IMR-90 (cell line): ENCODE data around the gene EPHA2. TPM values are rescaled to one million over a fixed set of nuclear protein-coding genes. Genes with fewer than 3 reads are reported as not detected.

Experiments used
- ATAC-seq: fragments of 200-7000 bp; cut with Tn5 transposase; 2 replicates; pipeline ENCODE4 v1.9.1; 2020; ENCODE audit warnings: low read depth, mild to moderate bottlenecking, moderate library complexity
- BruUV-seq: library from RNA; stranded (reverse); fragments of 400-500 nt; replicated peaks from 2 replicates; lab custom pipeline; 2021; lab: Mats Ljungman, UMichigan
- CTCF ChIA-PET: fragments of 300-600 bp; formaldehyde crosslinking; extraction: SDS; loops from one replicate; lab custom pipeline; 2021; ENCODE audit warnings: antibody characterized with exemption; lab: Yijun Ruan, JAX
- POLR2A ChIA-PET: fragments of 300-600 bp; sonication (Branson Sonifier 250); formaldehyde crosslinking; loops from one replicate; lab custom pipeline; 2022; ENCODE audit warnings: antibody characterized with exemption; ENCODE audit not compliant: unreplicated experiment; lab: Charles Lee
- DNase-seq: peaks from one replicate; pipeline ENCODE4 v3.0.0; 2013
- H2AFZ ChIP-seq: replicated peaks from 2 replicates; pipeline ENCODE3; 2013; ENCODE audit warnings: low read length, mild to moderate bottlenecking; ENCODE audit not compliant: poor library complexity
- H2AK5ac ChIP-seq: 2 replicates; pipeline ENCODE4 v1.6.1; 2013; ENCODE audit warnings: low read depth, low read length, inconsistent platforms
- H2AK9ac ChIP-seq: replicated peaks from 2 replicates; pipeline ENCODE3; 2013; ENCODE audit warnings: mild to moderate bottlenecking, low read depth, low read length, moderate library complexity; ENCODE audit not compliant: poor library complexity
- H2BK120ac ChIP-seq: 2 replicates; pipeline ENCODE4 v1.6.1; 2013; ENCODE audit warnings: low read depth, low read length, inconsistent platforms
- H2BK15ac ChIP-seq: 3 replicates; pipeline ENCODE4 v1.6.1; 2013; ENCODE audit warnings: low read depth, low read length, inconsistent platforms
- H2BK20ac ChIP-seq: 2 replicates; pipeline ENCODE4 v1.6.1; 2013; ENCODE audit warnings: low read depth, mild to moderate bottlenecking, inconsistent platforms, low read length, moderate library complexity
- H2BK5ac ChIP-seq: 2 replicates; pipeline ENCODE4 v1.6.1; 2013; ENCODE audit warnings: mild to moderate bottlenecking, low read depth, low read length, inconsistent platforms; ENCODE audit not compliant: poor library complexity, severe bottlenecking
- H3K14ac ChIP-seq: replicated peaks from 2 replicates; pipeline ENCODE4 v1.6.1; 2013; ENCODE audit warnings: low read depth, low read length, inconsistent platforms
- H3K18ac ChIP-seq: 2 replicates; pipeline ENCODE4 v1.6.1; 2013; ENCODE audit warnings: low read depth, low read length, control low read depth
- H3K23ac ChIP-seq: 2 replicates; pipeline ENCODE4 v1.6.1; 2013; ENCODE audit warnings: low read depth, low read length, inconsistent platforms
- H3K27ac ChIP-seq: 2 replicates; pipeline ENCODE4 v1.5.1; 2013; ENCODE audit warnings: mild to moderate bottlenecking, control low read depth, low read length; ENCODE audit not compliant: insufficient read depth
- H3K27me3 ChIP-seq: 2 replicates; pipeline ENCODE4 v1.6.1; 2013; ENCODE audit warnings: low read length; ENCODE audit not compliant: control insufficient read depth, insufficient read depth
- H3K36me3 ChIP-seq: 2 replicates; pipeline ENCODE4 v1.6.1; 2013; ENCODE audit warnings: low read length, mixed read lengths; ENCODE audit not compliant: control insufficient read depth, insufficient read depth
- H3K4ac ChIP-seq: 2 replicates; pipeline ENCODE4 v1.6.1; 2013; ENCODE audit warnings: low read depth, low read length, inconsistent platforms
- H3K4me1 ChIP-seq: 2 replicates; pipeline ENCODE4 v1.6.1; 2013; ENCODE audit warnings: low read length, mixed read lengths; ENCODE audit not compliant: control insufficient read depth, insufficient read depth
- H3K4me2 ChIP-seq: 2 replicates; pipeline ENCODE4 v1.6.1; 2013; ENCODE audit warnings: low read depth, mild to moderate bottlenecking, control low read depth, low read length, moderate library complexity
- H3K4me3 ChIP-seq: 2 replicates; pipeline ENCODE4 v1.5.1; 2013; ENCODE audit warnings: low read depth, mild to moderate bottlenecking, control low read depth, low read length, moderate library complexity; ENCODE audit not compliant: insufficient read depth
- H3K56ac ChIP-seq: 2 replicates; pipeline ENCODE4 v1.6.1; 2013; ENCODE audit warnings: low read length, inconsistent platforms; ENCODE audit not compliant: insufficient read depth; ENCODE audit errors: extremely low read depth
- H3K79me1 ChIP-seq, 2 experiments: 2 replicates each; pipeline ENCODE4 v1.6.1; 2013; ENCODE audit warnings: low read length in 2 of 2, inconsistent platforms in 1 of 2, low read depth in 1 of 2
- H3K9ac ChIP-seq: 2 replicates; pipeline ENCODE4 v1.6.1; 2013; ENCODE audit warnings: low read depth, low read length, control low read depth
- H3K9me1 ChIP-seq: 2 replicates; pipeline ENCODE4 v1.6.1; 2013; ENCODE audit warnings: low read length, inconsistent platforms; ENCODE audit not compliant: insufficient read depth
- H3K9me3 ChIP-seq: 2 replicates; pipeline ENCODE4 v1.6.1; 2013; ENCODE audit warnings: low read length; ENCODE audit not compliant: control insufficient read depth, insufficient read depth
- H4K20me1 ChIP-seq: 2 replicates; pipeline ENCODE4 v1.6.1; 2013; ENCODE audit warnings: low read length, inconsistent platforms; ENCODE audit not compliant: insufficient read depth
- H4K5ac ChIP-seq: 2 replicates; pipeline ENCODE4 v1.6.1; 2013; ENCODE audit warnings: mild to moderate bottlenecking, low read depth, low read length, control low read depth
- H4K8ac ChIP-seq, 2 experiments: 2 replicates each; pipeline ENCODE4 v1.6.1; 2013; ENCODE audit warnings: low read depth in 2 of 2, low read length in 2 of 2, control low read depth in 1 of 2, inconsistent platforms in 1 of 2
- H4K91ac ChIP-seq: 2 replicates; pipeline ENCODE4 v1.6.1; 2013; ENCODE audit warnings: low read depth, low read length, inconsistent platforms; ENCODE audit not compliant: insufficient read depth
- MAZ ChIP-seq: IDR thresholded peaks from 2 replicates; pipeline ENCODE4 v1.6.1; 2012; ENCODE audit warnings: low read depth, mild to moderate bottlenecking, low read length, improper control_type of control experiment, moderate library complexity, borderline replicate concordance
- NFE2L2 ChIP-seq: fragments of 150-350 bp; IDR thresholded peaks from 2 replicates; pipeline ENCODE4 v1.6.1; 2016; ENCODE audit warnings: low read depth, mild to moderate bottlenecking, low read length
- WGBS, 2 experiments: methylation state at CpG; one replicate each; pipeline versions ENCODE4 v1.1.5 to v1.1.7; 2013; ENCODE audit warnings: missing lambda C conversion rate in 2 of 2; ENCODE audit not compliant: insufficient read length in 1 of 2; ENCODE audit errors: extremely low coverage in 2 of 2; 5-methylcytosine and 5-hydroxymethylcytosine counted together
- dilution Hi-C: fragments of 300-500 bp; cut with HindIII; formaldehyde crosslinking; loops from one replicate; pipeline ENCODE4 v1.14.3; 2018; ENCODE audit warnings: low sequenced_read_pairs; ENCODE audit not compliant: unreplicated experiment
- in situ Hi-C: fragments of 300-500 bp; cut with MboI; formaldehyde crosslinking; loops from 3 replicates; pipeline ENCODE4 v1.14.3; 2019; ENCODE audit warnings: low sequenced_read_pairs, inconsistent platforms, mixed read lengths
- intact Hi-C: fragments of 100-400 bp; cut with micrococcal nuclease; formaldehyde crosslinking; loops from 2 replicates; pipeline ENCODE4 v1.10.0; 2022
- polyA plus RNA-seq, 3 experiments: library from polyadenylated mRNA; depleted of rRNA; stranded (reverse); fragments of >200 nt; gene quantifications; 2 replicates each; pipeline ENCODE4 v1.2.3, GENCODE V29; 2012; ENCODE audit warnings: low replicate concordance in 1 of 3
- total RNA-seq: library from RNA; depleted of rRNA; stranded (reverse); fragments of >200 nt; gene quantifications from 2 replicates; pipeline ENCODE4 v1.2.3, GENCODE V29; 2012

EPHA2 gene
- total and polyA plus RNA-seq, 2 of the 4 experiments (the other 2 are of a cell fraction) = 24.0 to 72.6 TPM

DNA sequence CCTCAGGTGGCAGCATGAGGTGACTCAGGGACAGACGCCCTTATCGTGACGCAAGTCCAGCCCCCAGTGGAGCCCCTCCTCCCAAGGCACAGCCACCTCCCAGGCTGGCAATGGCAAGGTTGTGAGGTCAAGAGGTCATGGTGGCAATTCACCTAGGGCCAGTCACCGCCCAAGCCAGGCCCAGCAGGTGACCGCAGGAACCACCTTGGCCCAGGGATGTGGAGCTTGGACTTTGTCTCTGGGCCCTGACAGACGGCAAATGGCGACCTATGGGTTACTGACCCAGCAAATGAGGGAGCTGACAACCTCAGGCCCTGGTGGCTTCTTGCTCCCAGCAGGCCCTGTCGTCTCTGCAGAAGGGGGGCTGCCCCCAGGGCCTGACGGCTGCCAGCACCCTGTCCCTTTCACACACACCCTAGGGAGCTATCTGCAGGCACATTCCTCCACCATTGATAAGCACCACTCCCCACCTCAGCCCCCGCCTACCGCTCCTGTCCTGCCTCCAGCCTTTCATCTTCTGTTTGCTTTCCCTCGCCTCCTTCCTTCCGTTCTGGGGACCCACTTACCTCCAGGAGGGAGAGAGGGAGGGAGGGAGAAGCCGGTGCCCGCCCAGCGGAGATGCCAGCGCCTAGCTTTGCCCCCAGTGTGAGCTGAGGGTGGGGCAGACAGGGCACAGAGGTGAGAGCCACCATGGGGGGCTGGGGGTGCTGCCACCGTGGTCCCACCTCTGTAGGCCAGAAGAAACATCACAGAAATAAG, 12.1 kb downstream of the EPHA2 start:
- peak overlapping the region; percentile 99 for H3K27ac ChIP-seq

More for the DNA sequence above, 12.1 kb downstream of the EPHA2 start:
- in situ Hi-C loops = no loop called here
- Histone ChIP-seq H4K8ac (peak overlapping the region; percentile 94; a peak in 3 of 4 replicates), H2BK5ac (peak overlapping the region; percentile 99), H3K9me3 (no peaks in the 10 kb centered on the region), H2AK9ac (peak overlapping the region; percentile 100), H3K79me1 (peaks cover 17 to 88% of the 10 kb centered on the region in 2 experiments; a peak in 3 of 4 replicates), H3K4me2 (no peak overlapping the region), H4K91ac (peak overlapping the region; percentile 100), H3K36me3 (peaks cover 41% of the 10 kb centered on the region), H3K9ac (no peak overlapping the region), H3K14ac (peak overlapping the region; percentile 99), H3K4me1 (peaks cover 61% of the 10 kb centered on the region), H3K18ac (no peak overlapping the region), H2AK5ac (peak overlapping the region; percentile 99), H2BK120ac (peak overlapping the region; percentile 97), H2AFZ (peak overlapping the region; percentile 47), H3K4me3 (no peak overlapping the region), H3K9me1 (peaks cover 40% of the 10 kb centered on the region), H4K20me1 (peaks cover 34% of the 10 kb centered on the region), H2BK15ac (peak overlapping the region; percentile 94; the same call in 2 of the 3 replicates), H3K23ac (peak overlapping the region; percentile 34; the same call in 1 of the 2 replicates), H2BK20ac (peak overlapping the region; percentile 83), H3K4ac (peak overlapping the region; percentile 99), H3K56ac (no peak overlapping the region; the same call in 1 of the 2 replicates), H3K27me3 (no peaks in the 10 kb centered on the region), H4K5ac (peak overlapping the region; percentile 76)
- ChIA-PET POLR2A (interaction anchor here (0.5 kb wide), 1 partner anchor 9 kb away, joined by 3 read pairs; no protein-coding TSS in a partner anchor), CTCF (interaction anchor here (0.6 to 0.8 kb wide), 2 partner anchors 61 to 65 kb away, joined by 3 to 5 read pairs; no protein-coding TSS in a partner anchor)
- BruUV-seq = no TSS peak
- TF ChIP-seq MAZ = peak; percentile 42; the same call in 1 of the 2 replicates
- no peak for TF ChIP-seq NFE2L2
- WGBS, 2 experiments = 93% methylated on average over 4 of the region's 18 CpGs; no CpG with 5 or more reads in 1 of the 2 experiments
- intact Hi-C loops = no loop called here
- DNase-seq = no peak
- ATAC-seq = no peak
- dilution Hi-C loops = no loop called here
